GM12878 (cell line): ENCODE results near the gene HEMK1. TPM values are rescaled to one million over a fixed set of nuclear protein-coding genes. Genes with fewer than 3 reads are reported as not detected.

Experiments
- BACH1 ChIP-seq: fragments of 450-650 bp; IDR thresholded peaks from 2 replicates; pipeline ENCODE4 v1.6.1; 2017; ENCODE audit warnings: mild to moderate bottlenecking, borderline replicate concordance
- BCL3 ChIP-seq: IDR thresholded peaks from 2 replicates; pipeline ENCODE4 v1.6.1; 2011; ENCODE audit warnings: borderline replicate concordance, low read depth, mild to moderate bottlenecking, moderate library complexity, low read length; ENCODE audit not compliant: insufficient read depth, poor library complexity, severe bottlenecking
- E4F1 ChIP-seq: fragments of 450-650 bp; IDR thresholded peaks from 2 replicates; pipeline ENCODE4 v1.6.1; 2018; ENCODE audit warnings: borderline replicate concordance, mild to moderate bottlenecking; ENCODE audit not compliant: partially characterized antibody
- EED ChIP-seq: sonication (generic); IDR thresholded peaks from 2 replicates; pipeline ENCODE4 v1.6.1; 2016; ENCODE audit warnings: antibody characterized with exemption, low read depth
- HCFC1 ChIP-seq: fragments of 150-350 bp; IDR thresholded peaks from 2 replicates; pipeline ENCODE4 v1.6.1; 2014; ENCODE audit warnings: low read length
- IKZF1 ChIP-seq: fragments of 450-650 bp; conservative IDR thresholded peaks from 2 replicates; pipeline ENCODE4 v1.6.1; 2017; ENCODE audit warnings: antibody characterized with exemption, mild to moderate bottlenecking
- IRF4 ChIP-seq: IDR thresholded peaks from 2 replicates; pipeline ENCODE4 v1.6.1; 2011; ENCODE audit warnings: low read depth, low read length
- MLLT1 ChIP-seq: fragments of 450-650 bp; IDR thresholded peaks from 2 replicates; pipeline ENCODE4 v1.6.1; 2016; ENCODE audit warnings: mild to moderate bottlenecking
- NFIC ChIP-seq: IDR thresholded peaks from 2 replicates; pipeline ENCODE4 v1.6.1; 2012; ENCODE audit warnings: low read depth, mild to moderate bottlenecking, inconsistent platforms, low read length, moderate library complexity
- NFYA ChIP-seq: IDR thresholded peaks from 2 replicates; pipeline ENCODE4 v1.6.1; 2011; ENCODE audit warnings: low read depth, mild to moderate bottlenecking, low read length, improper control_type of control experiment, borderline replicate concordance
- NR2C2 ChIP-seq: IDR thresholded peaks from 2 replicates; pipeline ENCODE4 v1.6.1; 2011; ENCODE audit warnings: borderline replicate concordance, low read depth; ENCODE audit not compliant: control insufficient read depth, insufficient read length
- RELB ChIP-seq: fragments of 450-650 bp; IDR thresholded peaks from 2 replicates; pipeline ENCODE4 v1.6.1; 2017; ENCODE audit warnings: low read depth, mild to moderate bottlenecking, moderate library complexity
- SMC3 ChIP-seq: IDR thresholded peaks from 2 replicates; pipeline ENCODE4 v1.6.1; 2011; ENCODE audit warnings: low read length, improper control_type of control experiment, borderline replicate concordance
- SREBF1 ChIP-seq: IDR thresholded peaks from 2 replicates; pipeline ENCODE4 v1.6.1; 2012; ENCODE audit warnings: mild to moderate bottlenecking, low read length
- SRF ChIP-seq, 2 experiments: IDR thresholded peaks; 2 replicates each; pipeline ENCODE4 v1.6.1; 2011; ENCODE audit warnings: low read depth in 2 of 2, low read length in 2 of 2, mild to moderate bottlenecking in 1 of 2, moderate library complexity in 1 of 2
- TBL1XR1 ChIP-seq: IDR thresholded peaks from 2 replicates; pipeline ENCODE4 v1.6.1; 2012; ENCODE audit warnings: low read depth, low read length, improper control_type of control experiment
- USF2 ChIP-seq: IDR thresholded peaks from 2 replicates; pipeline ENCODE4 v1.6.1; 2011; ENCODE audit warnings: low read depth, low read length, improper control_type of control experiment, borderline replicate concordance
- YBX1 ChIP-seq: fragments of 450-650 bp; IDR thresholded peaks from 2 replicates; pipeline ENCODE4 v1.6.1; 2016; ENCODE audit warnings: antibody characterized with exemption
- polyA plus RNA-seq, 11 experiments: library from polyadenylated mRNA; depleted of rRNA in 4 of 11; unstranded in 6 of 11; stranded (reverse) in 5 of 11; fragments of >200 nt; fragmentation: Nextera tagmentation in 4 of 11; fragmentation: Illumina TruSeq in 1 of 11; extraction: Ambion mirVana in 4 of 11; extraction: Trizol in 1 of 11; gene quantifications; 1 replicate in 1 of 11; 2 replicates in 10 of 11; pipeline versions ENCODE4 v1.2.1 to v1.2.3, GENCODE V29; 2011 to 2016; ENCODE audit warnings: inconsistent platforms in 2 of 11, missing spikeins in 2 of 11, low read depth in 1 of 11
- total RNA-seq, 4 experiments: library from RNA; depleted of rRNA in 3 of 4; stranded (reverse); fragments of >200 nt in 3 of 4; fragmentation: Illumina TruSeq in 1 of 4; extraction: Trizol in 1 of 4; gene quantifications; 2 replicates each; pipeline versions ENCODE4 v1.2.1 to v1.2.3, GENCODE V29; 2013 to 2021

Gene HEMK1
- total and polyA plus RNA-seq, 10 of the 15 experiments (the other 5 are each of a cell fraction or from before 2014, with no cell fraction given) = 2.8 to 19.0 (median 12.0) TPM

GRCh38 chr3:50600841-50601591, 31.7 kb downstream of the HEMK1 start (continued):
- TF ChIP-seq MLLT1 (no peak), EED (no peak), SMC3 (no peak), IRF4 (no peak), RELB (peak; percentile 23; the same call in 1 of the 2 replicates), BACH1 (peak; percentile 37; the same call in 1 of the 2 replicates), BCL3 (no peak), E4F1 (no peak), SRF (IDR thresholded peaks at IDR 0.05; ENCODE audit: low read depth in 2 of 2, low read length in 2 of 2) (no peak), YBX1 (no peak), TBL1XR1 (no peak), USF2 (no peak), NFYA (no peak), IKZF1 (peak; percentile 64), NR2C2 (no peak), HCFC1 (no peak), SREBF1 (no peak), NFIC (no peak)
- TF ChIP-seq, all 136 proteins: peak for 10
